ENCODE data around the gene CD36. TPM values are rescaled to one million over a fixed set of nuclear protein-coding genes. Genes with fewer than 3 reads are reported as not detected.

Gene CD36
- total RNA-seq, 1 experiment from 2014 or later, result 0.28 TPM

DNA sequence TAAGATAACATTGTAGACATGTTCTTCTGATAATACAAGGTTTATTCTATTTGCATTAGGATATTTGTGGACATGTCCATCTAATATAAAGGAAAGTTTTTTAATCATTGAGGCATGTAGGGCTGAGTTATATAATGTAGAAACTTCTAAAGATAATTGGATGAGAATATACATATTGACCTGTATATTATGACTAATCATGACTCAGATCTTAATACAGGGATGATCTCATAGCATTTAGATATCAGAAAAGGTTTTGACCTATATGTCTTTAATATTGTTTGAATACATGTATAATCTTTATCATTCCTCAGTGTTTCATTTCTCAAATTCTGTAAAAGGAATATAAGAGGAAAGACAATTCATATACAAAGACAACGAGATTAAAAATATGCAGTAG is 39.2 kb downstream of the CD36 start:
- no peak overlapping the region for H3K27ac ChIP-seq (ENCODE audit: insufficient read length, low read depth, low read length)
- H2BK5ac ChIP-seq (ENCODE audit: insufficient read length, low read length), result no peak overlapping the region
- no peak overlapping the region for H3K4me2 ChIP-seq (ENCODE audit: insufficient read depth, insufficient read length, low read length)
- no peak overlapping the region for H2BK120ac ChIP-seq (ENCODE audit: low read depth, low read length, poor library complexity, severe bottlenecking)
- H3K56ac ChIP-seq (ENCODE audit: insufficient read length, low read depth, low read length), result no peak overlapping the region
- no peak overlapping the region for H3K9ac ChIP-seq (ENCODE audit: extremely low read depth, insufficient read length, low read length)
- no peak overlapping the region for H3K4ac ChIP-seq (ENCODE audit: low read depth, low read length)
- no peaks in the 10 kb centered on the region for H3K27me3 ChIP-seq (ENCODE audit: insufficient read depth, low read length)
- no peak overlapping the region for H3K4me3 Mint-ChIP-seq
- H2BK20ac ChIP-seq (ENCODE audit: low read depth, low read length, poor library complexity, severe bottlenecking), result no peak overlapping the region
- no peak overlapping the region for H3K18ac ChIP-seq (ENCODE audit: insufficient read length, low read depth, low read length)
- no peak overlapping the region for H2BK15ac ChIP-seq (ENCODE audit: low read depth, low read length)
- no peak overlapping the region for H2AFZ ChIP-seq (ENCODE audit: low read length)
- H4K8ac ChIP-seq (replicated peaks; ENCODE audit: insufficient read length, low read depth, low read length), result no peak overlapping the region
- no peaks in the 10 kb centered on the region for H3K27me3 Mint-ChIP-seq (ENCODE audit: low read depth)
- H3K4me1 Mint-ChIP-seq, result no peaks in the 10 kb centered on the region
- H3K79me2 ChIP-seq (ENCODE audit: insufficient read depth, low read length), result no peaks in the 10 kb centered on the region
- no peak overlapping the region for H4K91ac ChIP-seq (ENCODE audit: insufficient read length, low read depth, low read length)
- H3K79me1 ChIP-seq (ENCODE audit: insufficient read depth, low read depth, low read length, poor library complexity, severe bottlenecking), result no peaks in the 10 kb centered on the region
- no peaks in the 10 kb centered on the region for H4K20me1 ChIP-seq (ENCODE audit: control insufficient read depth, insufficient read depth, insufficient read length)
- no peaks in the 10 kb centered on the region for H3K9me3 ChIP-seq (ENCODE audit: control insufficient read depth, low read depth, low read length)
- no peak overlapping the region for H3T11ph ChIP-seq (ENCODE audit: low read length)
- WGBS (ENCODE audit: extremely low coverage, insufficient read length, low lambda C conversion rate), result no CpG with 5 or more reads among the region's 1 CpG
- no peaks in the 10 kb centered on the region for H3K9me3 Mint-ChIP-seq
- H2BK12ac ChIP-seq (ENCODE audit: insufficient read length, low read depth, low read length), result no peak overlapping the region
- TF ChIP-seq, protein P1, sequence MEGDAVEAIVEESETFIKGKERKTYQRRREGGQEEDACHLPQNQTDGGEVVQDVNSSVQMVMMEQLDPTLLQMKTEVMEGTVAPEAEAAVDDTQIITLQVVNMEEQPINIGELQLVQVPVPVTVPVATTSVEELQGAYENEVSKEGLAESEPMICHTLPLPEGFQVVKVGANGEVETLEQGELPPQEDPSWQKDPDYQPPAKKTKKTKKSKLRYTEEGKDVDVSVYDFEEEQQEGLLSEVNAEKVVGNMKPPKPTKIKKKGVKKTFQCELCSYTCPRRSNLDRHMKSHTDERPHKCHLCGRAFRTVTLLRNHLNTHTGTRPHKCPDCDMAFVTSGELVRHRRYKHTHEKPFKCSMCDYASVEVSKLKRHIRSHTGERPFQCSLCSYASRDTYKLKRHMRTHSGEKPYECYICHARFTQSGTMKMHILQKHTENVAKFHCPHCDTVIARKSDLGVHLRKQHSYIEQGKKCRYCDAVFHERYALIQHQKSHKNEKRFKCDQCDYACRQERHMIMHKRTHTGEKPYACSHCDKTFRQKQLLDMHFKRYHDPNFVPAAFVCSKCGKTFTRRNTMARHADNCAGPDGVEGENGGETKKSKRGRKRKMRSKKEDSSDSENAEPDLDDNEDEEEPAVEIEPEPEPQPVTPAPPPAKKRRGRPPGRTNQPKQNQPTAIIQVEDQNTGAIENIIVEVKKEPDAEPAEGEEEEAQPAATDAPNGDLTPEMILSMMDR (conservative IDR thresholded peaks at IDR 0.05), result no peak
- no peaks in the 10 kb centered on the region for H3K36me3 Mint-ChIP-seq (ENCODE audit: insufficient read depth in 1 of 3, low read depth in 3 of 3)
- no peak overlapping the region for H3K27ac Mint-ChIP-seq
- H4K5ac ChIP-seq (ENCODE audit: insufficient read length, low read depth, low read length), result no peak overlapping the region
- H3K4me1 ChIP-seq (ENCODE audit: insufficient read depth, low read length), result no peaks in the 10 kb centered on the region
- no peak for DNase-seq
- H3K23ac ChIP-seq (ENCODE audit: insufficient read length, low read depth, low read length), result no peak overlapping the region
- no peaks in the 10 kb centered on the region for H3K23me2 ChIP-seq (ENCODE audit: insufficient read length, low read depth, low read length, poor library complexity, severe bottlenecking)
- no peak overlapping the region for H3K14ac ChIP-seq (ENCODE audit: insufficient read depth, low read length)
- H2AK5ac ChIP-seq (ENCODE audit: insufficient read length, low read length), result no peak overlapping the region

All from H9 (cell line).